HG03432 (cell line): ENCODE results near the gene BTN3A1.
"Not testable (repeated sequence)": the region's sequence is repeated elsewhere in the genome, so short reads cannot be mapped to it uniquely, and the experiment has no call there.

Source experiments
- ATAC-seq: cut with Tn5 transposase; IDR thresholded peaks from one replicate; pipeline ENCODE4 v1.9.1; 2021; ENCODE audit warnings: mild to moderate bottlenecking, moderate library complexity; ENCODE audit not compliant: unreplicated experiment

Gene BTN3A1

GRCh38 chr6:26401987-26402658, at the start of gene BTN3A1:
Gene BTN3A1, plus strand, starts transcription at chr6:26402275. Its CDS starts 3,289 bp downstream, at chr6:26405564.
- ATAC-seq, result peak; percentile 90

GRCh38 chr6:26352315-26352714, 49.8 kb upstream of the BTN3A1 start:
- no peak for ATAC-seq

DNA sequence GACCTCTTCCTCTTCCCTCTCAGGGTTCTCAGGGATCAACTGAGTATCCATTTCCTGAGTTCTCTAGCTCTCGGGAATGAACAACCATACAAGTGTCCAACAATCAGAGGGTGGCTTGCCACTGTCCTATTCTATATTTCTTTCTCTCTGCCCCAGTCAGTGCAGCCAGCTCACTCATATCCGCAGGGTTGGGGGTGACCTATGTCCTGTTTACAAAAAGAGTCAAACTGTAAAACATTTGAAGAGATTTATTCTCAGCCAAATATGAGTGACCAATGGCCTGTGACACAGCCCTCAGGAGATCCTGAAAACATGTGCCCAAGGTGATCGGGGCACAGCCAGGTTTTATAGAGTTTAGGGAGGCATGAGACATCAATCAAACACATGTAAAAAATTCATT, 47.9 kb upstream of the BTN3A1 start:
- ATAC-seq, result no peak

GRCh38 chr6:26355366-26355765, 46.7 kb upstream of the BTN3A1 start:
- ATAC-seq, result no peak

GRCh38 chr6:26357543-26357942, 44.5 kb upstream of the BTN3A1 start:
- not testable (repeated sequence) for ATAC-seq

DNA sequence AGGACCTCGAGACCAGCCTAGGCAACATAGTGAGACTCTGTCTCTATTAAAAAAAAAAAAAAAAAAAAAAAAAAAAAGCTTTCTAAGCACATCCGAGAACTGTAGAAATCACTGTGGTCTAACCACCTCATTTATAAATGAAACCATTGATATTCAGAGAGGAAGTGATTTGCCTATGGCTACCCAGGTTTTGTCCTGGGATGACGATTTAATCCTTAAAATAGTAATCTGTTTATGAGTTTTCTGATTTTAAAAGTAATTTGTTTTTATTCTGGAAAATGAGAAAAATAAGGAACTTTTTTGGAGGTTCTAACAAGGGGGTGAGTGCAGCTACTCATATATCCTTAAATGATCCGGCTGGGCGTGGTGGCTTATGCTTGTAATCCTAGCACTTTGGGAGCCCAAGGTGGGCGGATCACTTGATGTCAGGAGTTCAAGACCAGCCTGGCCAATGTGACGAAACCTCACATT, 43.5 kb upstream of the BTN3A1 start:
- peak; percentile 52 for ATAC-seq

DNA sequence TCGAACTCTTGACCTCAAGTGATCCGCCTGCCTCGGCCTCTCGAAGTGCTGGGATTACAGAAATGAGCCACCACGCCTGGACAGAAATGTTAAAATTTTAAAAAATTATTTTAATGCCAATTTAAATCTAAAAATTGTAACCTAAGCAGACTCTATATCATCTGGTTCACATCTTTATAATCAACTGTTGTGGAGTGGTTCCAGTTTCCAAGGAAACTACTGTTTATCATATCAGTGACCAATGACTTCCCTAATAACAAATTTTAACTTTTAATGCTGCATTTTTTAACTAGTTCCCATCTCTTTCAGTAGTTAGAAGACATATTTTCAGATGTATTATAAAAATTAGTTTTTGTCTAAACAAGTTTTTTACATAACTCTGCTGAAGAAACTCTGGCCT, 42.3 kb upstream of the BTN3A1 start:
- ATAC-seq, result no peak

GRCh38 chr6:26360451-26361416, 41.3 kb upstream of the BTN3A1 start:
- peak; percentile 48 for ATAC-seq

- no peak for ATAC-seq
Observed at GRCh38 chr6:26361544-26361943, 40.5 kb upstream of the BTN3A1 start.

GRCh38 chr6:26362093-26362835, 39.8 kb upstream of the BTN3A1 start:
- ATAC-seq, result no peak

GRCh38 chr6:26362836-26363220, 39.2 kb upstream of the BTN3A1 start:
- no peak for ATAC-seq

DNA sequence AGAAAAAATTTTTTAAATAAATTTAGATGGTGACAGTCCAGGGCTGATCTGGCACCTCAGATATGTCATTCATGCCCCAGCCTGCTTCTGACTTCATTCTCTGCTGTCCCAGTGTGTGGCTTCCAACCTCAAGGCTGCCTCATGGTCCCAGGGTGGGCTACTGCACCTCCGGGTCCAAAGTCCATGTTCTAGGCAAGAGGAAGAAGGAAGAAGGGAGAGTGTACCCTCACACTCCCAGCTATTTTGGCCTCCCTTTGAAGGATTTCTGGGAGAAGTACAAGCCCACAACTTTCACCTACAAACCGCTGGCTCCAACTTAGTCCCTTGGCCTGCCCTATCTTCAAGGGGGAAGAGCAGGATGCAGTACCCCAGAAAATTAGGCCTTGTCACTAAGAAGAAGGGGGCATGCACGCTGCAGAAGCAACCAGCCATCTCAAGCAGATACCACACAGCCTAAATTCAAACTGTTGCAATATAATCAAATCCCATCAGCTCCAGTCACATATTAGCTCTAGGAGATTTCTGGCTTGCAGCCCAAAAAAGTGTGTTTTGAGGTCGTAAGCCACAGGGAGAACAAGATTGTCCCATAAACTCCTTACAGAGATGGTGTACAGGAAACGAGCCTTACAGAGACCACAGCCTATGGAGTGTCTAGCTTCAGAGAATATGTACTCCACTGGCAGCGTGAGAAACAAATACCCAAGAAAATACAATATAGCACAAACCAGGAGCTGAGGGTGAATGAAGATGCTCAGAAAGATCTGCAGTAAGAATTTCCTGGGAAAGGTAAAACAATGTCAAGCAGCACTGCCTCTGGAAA, 38.0 kb upstream of the BTN3A1 start:
- no peak for ATAC-seq

- no peak for ATAC-seq
Observed at GRCh38 chr6:26365633-26365995, 36.5 kb upstream of the BTN3A1 start.

DNA sequence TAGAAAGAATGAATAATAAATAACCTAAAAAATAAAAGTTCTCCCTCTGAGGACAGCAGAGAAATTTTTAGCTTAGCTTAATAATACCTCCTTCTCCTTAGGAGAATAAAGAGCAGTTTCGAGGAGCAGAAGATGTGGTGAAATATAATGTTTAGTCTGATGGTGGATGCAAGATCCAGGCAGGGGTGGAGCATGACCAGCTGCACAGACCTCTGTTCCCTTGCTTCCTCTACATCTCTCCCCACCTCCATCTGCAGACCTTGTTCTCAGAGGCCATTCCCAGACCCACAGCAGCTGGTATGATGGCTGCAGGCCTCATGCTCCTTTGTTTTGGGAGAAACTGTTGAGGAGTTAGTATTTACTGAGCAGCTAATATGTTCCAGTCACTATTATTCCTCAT, 35.6 kb upstream of the BTN3A1 start:
- no peak for ATAC-seq

- ATAC-seq, result no peak
Observed at GRCh38 chr6:26367114-26367513, 35.0 kb upstream of the BTN3A1 start.

- ATAC-seq, result not testable (repeated sequence)
Observed at GRCh38 chr6:26371813-26372212, 30.3 kb upstream of the BTN3A1 start.

GRCh38 chr6:26372308-26373144, 29.5 kb upstream of the BTN3A1 start:
- ATAC-seq, result no peak

DNA sequence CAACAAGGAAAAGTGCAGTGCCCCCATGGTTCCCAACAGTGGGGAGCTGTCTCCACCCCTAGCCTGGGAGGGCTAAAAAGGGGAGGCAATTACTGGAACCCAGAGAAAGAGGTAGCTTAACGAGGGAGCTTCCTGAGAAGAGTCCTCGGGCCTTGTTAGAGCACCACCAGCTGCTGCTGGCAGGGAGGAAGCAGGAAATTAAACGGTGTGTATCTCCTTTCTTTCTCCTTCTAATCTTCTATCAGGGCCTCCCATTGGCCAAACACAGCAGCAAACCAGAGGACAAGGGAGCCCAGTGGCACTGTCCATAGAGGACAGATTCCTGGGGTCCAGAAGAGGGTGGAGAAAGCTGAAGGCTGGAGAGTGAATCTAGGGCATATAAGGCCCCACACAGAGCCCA, 26.8 kb upstream of the BTN3A1 start:
- no peak for ATAC-seq

GRCh38 chr6:26377719-26378118, 24.4 kb upstream of the BTN3A1 start:
- no peak for ATAC-seq

DNA sequence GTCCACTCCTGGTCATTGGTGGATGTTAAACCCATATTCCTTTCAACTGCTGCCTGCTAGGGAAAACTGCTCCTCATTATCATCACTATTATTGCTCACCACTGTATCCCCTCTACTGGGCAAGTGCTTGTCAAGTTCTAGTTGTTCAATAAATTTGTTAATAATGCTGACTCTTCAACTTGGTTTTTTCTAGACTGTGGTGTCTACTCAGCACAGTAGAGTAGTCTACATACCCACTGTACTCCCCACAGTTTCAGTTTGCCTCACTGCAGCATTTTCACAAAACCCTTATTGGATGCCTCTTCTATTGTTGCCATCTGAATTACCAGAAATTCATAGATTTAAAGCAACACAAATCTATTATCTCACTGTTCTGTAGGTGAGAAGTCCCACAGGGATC, 23.9 kb upstream of the BTN3A1 start:
- not testable (repeated sequence) for ATAC-seq
